HepG2 (cell line): ENCODE measurements around the gene RNASE7. TPM values are rescaled to one million over a fixed set of nuclear protein-coding genes. Genes with fewer than 3 reads are reported as not detected.
A peak's percentile ranks its signal among the peaks of the same experiment; 100 is the strongest.

Experiments used
- CCDC6 ChIP-seq: sonication (generic); formaldehyde crosslinking; IDR thresholded peaks from 2 replicates; pipeline ENCODE4 v1.8.1; 2022; ENCODE audit warnings: mild to moderate bottlenecking, missing genetic modification reagents, moderate library complexity
- CEBPG ChIP-seq: IDR thresholded peaks from 2 replicates; pipeline ENCODE4 v1.6.1; 2016
- CENPX ChIP-seq: sonication (generic); formaldehyde crosslinking; IDR thresholded peaks from 2 replicates; pipeline ENCODE4 v1.9.0; 2021; ENCODE audit warnings: mild to moderate bottlenecking, missing genetic modification reagents, moderate library complexity
- CREBL2 ChIP-seq: sonication (generic); formaldehyde crosslinking; IDR thresholded peaks from 2 replicates; pipeline ENCODE4 v1.8.1; 2023; ENCODE audit warnings: missing genetic modification reagents, mild to moderate bottlenecking, borderline replicate concordance
- FOXA1 ChIP-seq, 2 experiments: fragments of 450-650 bp in 1 of 2; sonication (generic) in 1 of 2; formaldehyde crosslinking in 1 of 2; IDR thresholded peaks; 2 replicates each; pipeline versions ENCODE4 v1.4.0 to v1.6.1; 2016 to 2020; ENCODE audit warnings: missing genetic modification reagents in 1 of 2
- GABPB1 ChIP-seq: IDR thresholded peaks from 2 replicates; pipeline ENCODE4 v1.6.1; 2016; ENCODE audit warnings: mild to moderate bottlenecking, missing genetic modification reagents, moderate library complexity, missing compliant biosample characterization
- KMT2A ChIP-seq: sonication (generic); formaldehyde crosslinking; IDR thresholded peaks from 2 replicates; pipeline ENCODE4 v1.4.0; 2020; ENCODE audit warnings: missing genetic modification reagents
- MAF1 ChIP-seq: sonication (generic); formaldehyde crosslinking; IDR thresholded peaks from 2 replicates; pipeline ENCODE4 v1.5.0; 2020; ENCODE audit warnings: missing genetic modification reagents, borderline replicate concordance
- NAIF1 ChIP-seq: sonication (generic); formaldehyde crosslinking; IDR thresholded peaks from 2 replicates; pipeline ENCODE4 v1.5.0; 2020; ENCODE audit warnings: mild to moderate bottlenecking, missing genetic modification reagents, borderline replicate concordance
- POGK ChIP-seq: sonication (generic); formaldehyde crosslinking; conservative IDR thresholded peaks from 2 replicates; pipeline ENCODE4 v1.8.0; 2022; ENCODE audit warnings: mild to moderate bottlenecking, moderate library complexity, missing genetic modification reagents
- SMARCE1 ChIP-seq: fragments of 450-650 bp; IDR thresholded peaks from 2 replicates; pipeline ENCODE4 v1.6.1; 2017; ENCODE audit warnings: borderline replicate concordance
- TEF ChIP-seq: sonication (generic); formaldehyde crosslinking; IDR thresholded peaks from 2 replicates; pipeline ENCODE4 v1.5.0; 2020; ENCODE audit warnings: missing genetic modification reagents
- YEATS4 ChIP-seq: sonication (generic); formaldehyde crosslinking; IDR thresholded peaks from 2 replicates; pipeline ENCODE4 v1.4.0; 2020; ENCODE audit warnings: missing genetic modification reagents, borderline replicate concordance
- ZBTB7A ChIP-seq: sonication (generic); formaldehyde crosslinking; IDR thresholded peaks from 2 replicates; pipeline ENCODE4 v1.8.0; 2022; ENCODE audit warnings: mild to moderate bottlenecking, missing genetic modification reagents
- ZBTB8A ChIP-seq: sonication (generic); formaldehyde crosslinking; IDR thresholded peaks from 2 replicates; pipeline ENCODE4 v1.4.0; 2020; ENCODE audit warnings: mild to moderate bottlenecking, low read depth, missing genetic modification reagents, borderline replicate concordance
- ZNF274 ChIP-seq: sonication (generic); formaldehyde crosslinking; IDR thresholded peaks from 2 replicates; pipeline ENCODE4 v1.5.1; 2020; ENCODE audit warnings: mild to moderate bottlenecking, missing genetic modification reagents
- ZNF383 ChIP-seq: sonication (generic); formaldehyde crosslinking; IDR thresholded peaks from 2 replicates; pipeline ENCODE4 v1.4.0; 2020; ENCODE audit warnings: missing genetic modification reagents, mild to moderate bottlenecking, borderline replicate concordance
- polyA plus RNA-seq, 8 experiments: library from polyadenylated mRNA; depleted of rRNA in 3 of 8; stranded (reverse) in 7 of 8; unstranded in 1 of 8; fragments of >200 nt; fragmentation: Illumina TruSeq in 4 of 8; extraction: Trizol in 4 of 8; gene quantifications; 2 replicates each; pipeline versions ENCODE4 v1.2.1 to v1.2.3, GENCODE V29; 2011 to 2016; ENCODE audit warnings: low read depth in 4 of 8, missing spikeins in 1 of 8, mixed read lengths in 1 of 8; ENCODE audit not compliant: insufficient read depth in 1 of 8
- total RNA-seq, 5 experiments: library from RNA; depleted of rRNA; stranded (reverse); fragments of >200 nt; fragmentation: Illumina TruSeq; extraction: Trizol; gene quantifications; 2 replicates each; pipeline ENCODE4 v1.2.3, GENCODE V29; 2016; ENCODE audit warnings: low read depth in 1 of 5
- TF ChIP-seq, protein P1 (sequence below): sonication (generic); formaldehyde crosslinking; IDR thresholded peaks from 2 replicates; pipeline ENCODE4 v1.8.1; 2022; ENCODE audit warnings: mild to moderate bottlenecking, missing genetic modification reagents
- TF ChIP-seq, protein P2 (sequence below): sonication (generic); formaldehyde crosslinking; IDR thresholded peaks from 2 replicates; pipeline ENCODE4 v1.4.0; 2020; ENCODE audit warnings: missing genetic modification reagents
- TF ChIP-seq, protein P3 (sequence below): sonication (generic); formaldehyde crosslinking; IDR thresholded peaks from 2 replicates; pipeline ENCODE4 v1.4.0; 2020; ENCODE audit warnings: mild to moderate bottlenecking, low read depth, missing genetic modification reagents
- TF ChIP-seq, protein P4 (sequence below): sonication (generic); formaldehyde crosslinking; IDR thresholded peaks from 2 replicates; pipeline ENCODE4 v1.8.1; 2023; ENCODE audit warnings: mild to moderate bottlenecking, missing genetic modification reagents, borderline replicate concordance

The RNASE7 gene
- total and polyA plus RNA-seq, 2 of the 13 experiments (the other 11 are each of a cell fraction or from before 2014, with no cell fraction given): 0.04 TPM; not detected in 1

GRCh38 chr14:21092273-21093011, 50.3 kb downstream of the RNASE7 start (continued):
- TF ChIP-seq, protein P1, sequence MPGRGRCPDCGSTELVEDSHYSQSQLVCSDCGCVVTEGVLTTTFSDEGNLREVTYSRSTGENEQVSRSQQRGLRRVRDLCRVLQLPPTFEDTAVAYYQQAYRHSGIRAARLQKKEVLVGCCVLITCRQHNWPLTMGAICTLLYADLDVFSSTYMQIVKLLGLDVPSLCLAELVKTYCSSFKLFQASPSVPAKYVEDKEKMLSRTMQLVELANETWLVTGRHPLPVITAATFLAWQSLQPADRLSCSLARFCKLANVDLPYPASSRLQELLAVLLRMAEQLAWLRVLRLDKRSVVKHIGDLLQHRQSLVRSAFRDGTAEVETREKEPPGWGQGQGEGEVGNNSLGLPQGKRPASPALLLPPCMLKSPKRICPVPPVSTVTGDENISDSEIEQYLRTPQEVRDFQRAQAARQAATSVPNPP: no peak
- TF ChIP-seq ZNF274 (peak; percentile 78; the same call in 1 of the 2 replicates), ZBTB8A (CRISPR knock-in tag) (no peak), CREBL2 (peak; percentile 35; the same call in 1 of the 2 replicates), TEF (no peak), MAF1 (peak; percentile 84; the same call in 1 of the 2 replicates), POGK (CRISPR knock-in tag) (peak; percentile 78; the same call in 1 of the 2 replicates), KMT2A (CRISPR knock-in tag) (peak; percentile 93), ZBTB7A (no peak), YEATS4 (CRISPR knock-in tag) (no peak), NAIF1 (CRISPR knock-in tag) (no peak), FOXA1 (IDR thresholded peaks at IDR 0.05) (no peak), FOXA1 (CRISPR knock-in tag; IDR thresholded peaks at IDR 0.05) (peak; percentile 62), CCDC6 (CRISPR knock-in tag) (no peak; the same call in 1 of the 2 replicates), GABPB1 (CRISPR knock-in tag) (peak; percentile 81), SMARCE1 (no peak), CENPX (CRISPR knock-in tag) (no peak), ZNF383 (CRISPR knock-in tag) (0 out of 2 replicates have a peak, but pooled peaks have one; percentile 89), CEBPG (peak; percentile 52)
- TF ChIP-seq, protein P2, sequence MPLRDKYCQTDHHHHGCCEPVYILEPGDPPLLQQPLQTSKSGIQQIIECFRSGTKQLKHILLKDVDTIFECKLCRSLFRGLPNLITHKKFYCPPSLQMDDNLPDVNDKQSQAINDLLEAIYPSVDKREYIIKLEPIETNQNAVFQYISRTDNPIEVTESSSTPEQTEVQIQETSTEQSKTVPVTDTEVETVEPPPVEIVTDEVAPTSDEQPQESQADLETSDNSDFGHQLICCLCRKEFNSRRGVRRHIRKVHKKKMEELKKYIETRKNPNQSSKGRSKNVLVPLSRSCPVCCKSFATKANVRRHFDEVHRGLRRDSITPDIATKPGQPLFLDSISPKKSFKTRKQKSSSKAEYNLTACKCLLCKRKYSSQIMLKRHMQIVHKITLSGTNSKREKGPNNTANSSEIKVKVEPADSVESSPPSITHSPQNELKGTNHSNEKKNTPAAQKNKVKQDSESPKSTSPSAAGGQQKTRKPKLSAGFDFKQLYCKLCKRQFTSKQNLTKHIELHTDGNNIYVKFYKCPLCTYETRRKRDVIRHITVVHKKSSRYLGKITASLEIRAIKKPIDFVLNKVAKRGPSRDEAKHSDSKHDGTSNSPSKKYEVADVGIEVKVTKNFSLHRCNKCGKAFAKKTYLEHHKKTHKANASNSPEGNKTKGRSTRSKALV (CRISPR knock-in tag): no peak
- TF ChIP-seq, protein P3, sequence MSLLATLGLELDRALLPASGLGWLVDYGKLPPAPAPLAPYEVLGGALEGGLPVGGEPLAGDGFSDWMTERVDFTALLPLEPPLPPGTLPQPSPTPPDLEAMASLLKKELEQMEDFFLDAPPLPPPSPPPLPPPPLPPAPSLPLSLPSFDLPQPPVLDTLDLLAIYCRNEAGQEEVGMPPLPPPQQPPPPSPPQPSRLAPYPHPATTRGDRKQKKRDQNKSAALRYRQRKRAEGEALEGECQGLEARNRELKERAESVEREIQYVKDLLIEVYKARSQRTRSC (CRISPR knock-in tag): 0 out of 2 replicates have a peak, but pooled peaks have one; percentile 83
- TF ChIP-seq, protein P4, sequence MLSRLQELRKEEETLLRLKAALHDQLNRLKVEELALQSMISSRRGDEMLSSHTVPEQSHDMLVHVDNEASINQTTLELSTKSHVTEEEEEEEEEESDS (CRISPR knock-in tag): no peak
